K562 (cell line): ENCODE data around the gene ANKLE1. TPM values are rescaled to one million over a fixed set of nuclear protein-coding genes. Genes with fewer than 3 reads are reported as not detected.

ENCODE experiments used
- ELF1 ChIP-seq: fragments of 200-800 bp; sonication (Bioruptor generic); IDR thresholded peaks from 2 replicates; pipeline ENCODE4 v1.6.1; 2016; ENCODE audit warnings: missing genetic modification characterization, missing compliant biosample characterization
- ILK ChIP-seq: fragments of 450-650 bp; IDR thresholded peaks from 2 replicates; pipeline ENCODE4 v1.6.1; 2016; ENCODE audit warnings: missing genetic modification characterization, low read depth, mild to moderate bottlenecking, missing compliant biosample characterization, moderate library complexity, borderline replicate concordance
- KDM4B ChIP-seq, 2 experiments: fragments of 450-650 bp in 1 of 2; sonication (generic) in 1 of 2; IDR thresholded peaks; 2 replicates each; pipeline ENCODE4 v1.6.1; 2016 to 2017; ENCODE audit warnings: borderline replicate concordance in 2 of 2, antibody characterized with exemption in 1 of 2, low read depth in 1 of 2, mild to moderate bottlenecking in 1 of 2
- NONO ChIP-seq, 2 experiments: fragments of 200-400 bp in 1 of 2; fragments of 450-650 bp in 1 of 2; formaldehyde crosslinking in 1 of 2; IDR thresholded peaks; 2 replicates each; pipeline ENCODE4 v1.6.1; 2017; ENCODE audit warnings: low read depth in 2 of 2, mild to moderate bottlenecking in 2 of 2, moderate library complexity in 2 of 2, low read length in 1 of 2
- PYGO2 ChIP-seq: fragments of 450-650 bp; IDR thresholded peaks from 2 replicates; pipeline ENCODE4 v1.6.1; 2016; ENCODE audit warnings: mild to moderate bottlenecking, missing genetic modification characterization, moderate library complexity, missing compliant biosample characterization
- ZBTB2 ChIP-seq: fragments of 450-650 bp; IDR thresholded peaks from 2 replicates; pipeline ENCODE4 v1.6.1; 2016; ENCODE audit warnings: antibody characterized with exemption
- ZNF224 ChIP-seq: sonication (generic); formaldehyde crosslinking; IDR thresholded peaks from 2 replicates; pipeline ENCODE4 v1.8.0; 2022; ENCODE audit warnings: mild to moderate bottlenecking, missing genetic modification reagents
- ZNF347 ChIP-seq: fragments of 450-650 bp; formaldehyde crosslinking; IDR thresholded peaks from 2 replicates; pipeline ENCODE4 v1.4.0; 2020; ENCODE audit warnings: low read depth, mild to moderate bottlenecking, moderate library complexity
- polyA plus RNA-seq, 8 experiments: library from polyadenylated mRNA; depleted of rRNA in 4 of 8; stranded (reverse) in 5 of 8; unstranded in 3 of 8; fragments of >200 nt; fragmentation: Nextera tagmentation in 2 of 8; fragmentation: Illumina TruSeq in 1 of 8; extraction: Ambion mirVana in 2 of 8; extraction: Trizol in 1 of 8; gene quantifications; 2 replicates each; pipeline versions ENCODE4 v1.2.1 to v1.2.3, GENCODE V29; 2011 to 2014; ENCODE audit warnings: inconsistent platforms in 1 of 8, missing spikeins in 1 of 8
- total RNA-seq, 7 experiments: library from RNA; depleted of rRNA in 6 of 7; stranded (reverse); fragments of >200 nt in 6 of 7; fragmentation: Illumina TruSeq in 2 of 7; extraction: Trizol in 2 of 7; gene quantifications; 2 replicates each; pipeline versions ENCODE4 v1.2.1 to v1.2.3, GENCODE V29; 2011 to 2021; ENCODE audit warnings: low replicate concordance in 1 of 7
- TF ChIP-seq, protein P1 (sequence below): fragments of 250-450 bp; sonication (Bioruptor Pico); IDR thresholded peaks from 2 replicates; pipeline ENCODE4 v1.5.0; 2021; ENCODE audit warnings: mild to moderate bottlenecking, borderline replicate concordance
- TF ChIP-seq, protein P2 (sequence below): fragments of 200-800 bp; sonication (Bioruptor generic); IDR thresholded peaks from 2 replicates; pipeline ENCODE4 v1.6.1; 2017; ENCODE audit warnings: missing genetic modification characterization, missing compliant biosample characterization
- TF ChIP-seq, protein P3 (sequence below): sonication (generic); formaldehyde crosslinking; IDR thresholded peaks from 2 replicates; pipeline ENCODE4 v1.8.0; 2022; ENCODE audit warnings: mild to moderate bottlenecking, missing genetic modification reagents
- TF ChIP-seq, protein P4 (sequence below): fragments of 250-450 bp; sonication (Bioruptor Pico); IDR thresholded peaks from 2 replicates; pipeline ENCODE4 v1.5.0; 2021; ENCODE audit warnings: mild to moderate bottlenecking, moderate library complexity

The ANKLE1 gene
- total and polyA plus RNA-seq, 9 of the 15 experiments (the other 6 are each of a cell fraction or from before 2014, with no cell fraction given) = 0.63 to 9.2 (median 2.9) TPM

DNA sequence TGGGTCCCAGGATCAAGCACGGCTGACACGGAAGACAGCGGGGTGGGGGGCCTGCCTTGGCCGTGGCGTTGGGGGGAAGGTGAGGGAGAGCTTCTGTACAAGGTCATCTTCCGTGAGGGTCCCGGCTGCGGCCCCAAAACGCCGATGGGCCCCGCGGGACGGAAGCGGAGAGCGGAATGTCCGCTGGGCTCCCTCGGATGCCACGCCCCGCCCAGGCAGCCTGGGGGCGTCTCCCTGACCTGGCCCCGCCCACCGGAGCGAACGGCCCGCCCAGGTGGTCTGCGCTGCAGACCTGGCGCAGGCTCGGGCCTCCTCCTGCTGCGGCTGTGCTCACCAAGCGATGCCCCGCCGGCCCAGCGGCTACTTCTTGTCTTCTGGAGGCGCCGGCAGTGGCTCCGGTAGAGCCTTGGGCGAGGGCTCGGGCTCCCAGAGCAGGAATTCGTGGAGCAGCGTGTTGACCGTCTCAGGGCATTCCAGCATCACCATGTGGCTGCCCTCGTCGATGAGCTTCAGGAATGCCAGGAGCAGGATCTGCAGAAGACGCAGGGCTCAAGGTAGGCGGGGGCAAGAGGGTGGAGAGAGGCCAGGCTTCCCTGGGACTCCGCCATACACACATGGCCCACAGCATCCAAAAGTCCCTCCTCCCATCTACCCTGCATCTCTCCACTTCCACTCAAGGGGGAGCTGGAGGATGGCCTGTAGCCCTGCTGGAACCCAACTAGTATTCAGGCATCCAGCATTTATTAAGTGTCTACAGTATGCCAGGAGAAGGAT is 10.8 kb downstream of the ANKLE1 start (continued):
- TF ChIP-seq KDM4B (IDR thresholded peaks at IDR 0.05; ENCODE audit: borderline replicate concordance in 2 of 2, low read depth in 1 of 2) (no peak), ZNF347 (CRISPR knock-in tag) (no peak), ZNF224 (no peak), ZBTB2 (no peak), ILK (tag) (no peak), PYGO2 (tag) (no peak), NONO (IDR thresholded peaks at IDR 0.05; ENCODE audit: low read depth in 2 of 2, low read length in 1 of 2) (no peak), ELF1 (tag) (no peak)
- TF ChIP-seq, protein P1, sequence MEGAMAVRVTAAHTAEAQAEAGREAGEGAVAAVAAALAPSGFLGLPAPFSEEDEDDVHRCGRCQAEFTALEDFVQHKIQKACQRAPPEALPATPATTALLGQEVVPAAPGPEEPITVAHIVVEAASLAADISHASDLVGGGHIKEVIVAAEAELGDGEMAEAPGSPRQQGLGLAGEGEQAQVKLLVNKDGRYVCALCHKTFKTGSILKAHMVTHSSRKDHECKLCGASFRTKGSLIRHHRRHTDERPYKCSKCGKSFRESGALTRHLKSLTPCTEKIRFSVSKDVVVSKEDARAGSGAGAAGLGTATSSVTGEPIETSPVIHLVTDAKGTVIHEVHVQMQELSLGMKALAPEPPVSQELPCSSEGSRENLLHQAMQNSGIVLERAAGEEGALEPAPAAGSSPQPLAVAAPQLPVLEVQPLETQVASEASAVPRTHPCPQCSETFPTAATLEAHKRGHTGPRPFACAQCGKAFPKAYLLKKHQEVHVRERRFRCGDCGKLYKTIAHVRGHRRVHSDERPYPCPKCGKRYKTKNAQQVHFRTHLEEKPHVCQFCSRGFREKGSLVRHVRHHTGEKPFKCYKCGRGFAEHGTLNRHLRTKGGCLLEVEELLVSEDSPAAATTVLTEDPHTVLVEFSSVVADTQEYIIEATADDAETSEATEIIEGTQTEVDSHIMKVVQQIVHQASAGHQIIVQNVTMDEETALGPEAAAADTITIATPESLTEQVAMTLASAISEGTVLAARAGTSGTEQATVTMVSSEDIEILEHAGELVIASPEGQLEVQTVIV (CRISPR knock-in tag) = no peak
- TF ChIP-seq, protein P2, sequence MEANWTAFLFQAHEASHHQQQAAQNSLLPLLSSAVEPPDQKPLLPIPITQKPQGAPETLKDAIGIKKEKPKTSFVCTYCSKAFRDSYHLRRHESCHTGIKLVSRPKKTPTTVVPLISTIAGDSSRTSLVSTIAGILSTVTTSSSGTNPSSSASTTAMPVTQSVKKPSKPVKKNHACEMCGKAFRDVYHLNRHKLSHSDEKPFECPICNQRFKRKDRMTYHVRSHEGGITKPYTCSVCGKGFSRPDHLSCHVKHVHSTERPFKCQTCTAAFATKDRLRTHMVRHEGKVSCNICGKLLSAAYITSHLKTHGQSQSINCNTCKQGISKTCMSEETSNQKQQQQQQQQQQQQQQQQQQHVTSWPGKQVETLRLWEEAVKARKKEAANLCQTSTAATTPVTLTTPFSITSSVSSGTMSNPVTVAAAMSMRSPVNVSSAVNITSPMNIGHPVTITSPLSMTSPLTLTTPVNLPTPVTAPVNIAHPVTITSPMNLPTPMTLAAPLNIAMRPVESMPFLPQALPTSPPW (CRISPR knock-in tag) = peak; percentile 17; the same call in 1 of the 2 replicates
- TF ChIP-seq, protein P3, sequence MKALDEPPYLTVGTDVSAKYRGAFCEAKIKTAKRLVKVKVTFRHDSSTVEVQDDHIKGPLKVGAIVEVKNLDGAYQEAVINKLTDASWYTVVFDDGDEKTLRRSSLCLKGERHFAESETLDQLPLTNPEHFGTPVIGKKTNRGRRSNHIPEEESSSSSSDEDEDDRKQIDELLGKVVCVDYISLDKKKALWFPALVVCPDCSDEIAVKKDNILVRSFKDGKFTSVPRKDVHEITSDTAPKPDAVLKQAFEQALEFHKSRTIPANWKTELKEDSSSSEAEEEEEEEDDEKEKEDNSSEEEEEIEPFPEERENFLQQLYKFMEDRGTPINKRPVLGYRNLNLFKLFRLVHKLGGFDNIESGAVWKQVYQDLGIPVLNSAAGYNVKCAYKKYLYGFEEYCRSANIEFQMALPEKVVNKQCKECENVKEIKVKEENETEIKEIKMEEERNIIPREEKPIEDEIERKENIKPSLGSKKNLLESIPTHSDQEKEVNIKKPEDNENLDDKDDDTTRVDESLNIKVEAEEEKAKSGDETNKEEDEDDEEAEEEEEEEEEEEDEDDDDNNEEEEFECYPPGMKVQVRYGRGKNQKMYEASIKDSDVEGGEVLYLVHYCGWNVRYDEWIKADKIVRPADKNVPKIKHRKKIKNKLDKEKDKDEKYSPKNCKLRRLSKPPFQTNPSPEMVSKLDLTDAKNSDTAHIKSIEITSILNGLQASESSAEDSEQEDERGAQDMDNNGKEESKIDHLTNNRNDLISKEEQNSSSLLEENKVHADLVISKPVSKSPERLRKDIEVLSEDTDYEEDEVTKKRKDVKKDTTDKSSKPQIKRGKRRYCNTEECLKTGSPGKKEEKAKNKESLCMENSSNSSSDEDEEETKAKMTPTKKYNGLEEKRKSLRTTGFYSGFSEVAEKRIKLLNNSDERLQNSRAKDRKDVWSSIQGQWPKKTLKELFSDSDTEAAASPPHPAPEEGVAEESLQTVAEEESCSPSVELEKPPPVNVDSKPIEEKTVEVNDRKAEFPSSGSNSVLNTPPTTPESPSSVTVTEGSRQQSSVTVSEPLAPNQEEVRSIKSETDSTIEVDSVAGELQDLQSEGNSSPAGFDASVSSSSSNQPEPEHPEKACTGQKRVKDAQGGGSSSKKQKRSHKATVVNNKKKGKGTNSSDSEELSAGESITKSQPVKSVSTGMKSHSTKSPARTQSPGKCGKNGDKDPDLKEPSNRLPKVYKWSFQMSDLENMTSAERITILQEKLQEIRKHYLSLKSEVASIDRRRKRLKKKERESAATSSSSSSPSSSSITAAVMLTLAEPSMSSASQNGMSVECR = peak; percentile 32; the same call in 1 of the 2 replicates
- TF ChIP-seq, protein P4, sequence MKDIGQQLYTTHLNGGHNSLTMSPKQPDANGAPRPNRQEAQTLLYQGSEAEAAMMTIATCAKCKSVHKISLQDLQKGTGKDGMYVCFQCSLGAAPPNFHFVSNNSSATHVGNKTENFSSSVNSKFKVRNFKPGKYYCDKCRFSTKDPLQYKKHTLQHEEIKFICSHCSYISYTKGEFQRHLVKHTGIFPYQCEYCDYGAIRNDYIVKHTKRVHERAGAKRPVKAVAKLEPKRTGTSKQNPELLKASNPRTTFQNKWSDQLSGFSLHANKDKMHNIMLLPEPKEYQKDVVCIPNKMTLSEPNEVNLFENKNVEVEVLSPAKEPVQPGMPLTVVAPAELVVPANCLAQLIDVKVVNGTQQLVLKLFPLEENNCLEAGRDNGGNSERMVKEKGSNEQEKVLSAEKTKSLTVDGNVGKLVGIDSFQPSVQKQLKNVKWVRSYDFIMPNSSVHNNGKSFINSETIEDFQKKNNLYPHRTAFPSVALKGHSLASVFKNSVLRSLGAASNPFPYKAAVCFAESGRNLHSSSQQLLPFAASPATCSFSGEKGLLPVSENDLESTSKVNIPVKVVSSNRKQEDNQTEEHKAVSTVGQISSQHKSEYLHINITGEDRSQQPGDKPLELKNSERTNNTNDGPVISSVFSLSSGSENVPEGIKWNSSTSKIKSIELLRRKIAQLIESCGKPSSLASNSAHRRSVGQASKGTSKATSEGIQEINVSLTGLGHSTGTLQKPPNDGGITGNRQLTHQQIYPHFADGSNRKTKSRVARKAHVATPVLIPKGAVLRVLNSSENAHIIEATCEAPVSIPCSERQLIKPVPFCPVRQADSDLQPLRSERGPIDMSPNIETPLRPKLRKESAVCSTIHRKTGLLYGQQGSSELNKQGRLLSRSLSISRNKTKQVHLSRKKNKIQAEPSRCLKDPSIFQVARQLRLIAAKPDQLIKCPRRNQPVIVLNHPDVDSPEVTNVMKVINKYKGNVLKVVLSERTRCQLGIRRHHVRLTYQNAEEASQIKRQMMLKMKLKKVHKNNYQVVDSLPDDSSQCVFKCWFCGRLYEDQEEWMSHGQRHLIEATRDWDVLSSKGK (CRISPR knock-in tag) = no peak
